ENCODE measurements around the gene CTAGE9. TPM values are rescaled to one million over a fixed set of nuclear protein-coding genes. Genes with fewer than 3 reads are reported as not detected.
"Not testable (repeated sequence)": the region's sequence is repeated elsewhere in the genome, so short reads cannot be mapped to it uniquely, and the experiment has no call there.

CTAGE9 gene
- total RNA-seq, 4 donors from 2014 or later, result not detected

DNA sequence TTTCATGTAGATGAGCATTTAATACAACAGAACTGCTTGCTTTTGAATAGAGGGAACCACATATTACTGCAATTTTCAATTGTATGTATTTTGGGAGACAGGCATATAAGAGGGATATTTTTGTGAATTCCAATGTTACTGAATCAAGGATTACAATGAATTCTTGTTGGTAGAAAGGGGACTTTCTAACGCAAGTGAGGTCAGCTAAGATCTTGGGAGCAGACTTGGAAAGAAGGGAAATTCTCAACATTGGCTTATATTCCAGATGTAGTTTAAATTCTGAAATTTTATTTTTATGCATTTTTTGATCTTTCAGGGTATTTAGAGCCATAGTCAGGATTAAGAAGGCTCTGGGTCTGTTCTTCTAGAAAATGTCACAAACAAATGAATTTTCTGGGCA lies 43.3 kb upstream of the CTAGE9 start:
- no peak for TF ChIP-seq POLR2A (IDR thresholded peaks at IDR 0.05)
- TF ChIP-seq, protein P1, sequence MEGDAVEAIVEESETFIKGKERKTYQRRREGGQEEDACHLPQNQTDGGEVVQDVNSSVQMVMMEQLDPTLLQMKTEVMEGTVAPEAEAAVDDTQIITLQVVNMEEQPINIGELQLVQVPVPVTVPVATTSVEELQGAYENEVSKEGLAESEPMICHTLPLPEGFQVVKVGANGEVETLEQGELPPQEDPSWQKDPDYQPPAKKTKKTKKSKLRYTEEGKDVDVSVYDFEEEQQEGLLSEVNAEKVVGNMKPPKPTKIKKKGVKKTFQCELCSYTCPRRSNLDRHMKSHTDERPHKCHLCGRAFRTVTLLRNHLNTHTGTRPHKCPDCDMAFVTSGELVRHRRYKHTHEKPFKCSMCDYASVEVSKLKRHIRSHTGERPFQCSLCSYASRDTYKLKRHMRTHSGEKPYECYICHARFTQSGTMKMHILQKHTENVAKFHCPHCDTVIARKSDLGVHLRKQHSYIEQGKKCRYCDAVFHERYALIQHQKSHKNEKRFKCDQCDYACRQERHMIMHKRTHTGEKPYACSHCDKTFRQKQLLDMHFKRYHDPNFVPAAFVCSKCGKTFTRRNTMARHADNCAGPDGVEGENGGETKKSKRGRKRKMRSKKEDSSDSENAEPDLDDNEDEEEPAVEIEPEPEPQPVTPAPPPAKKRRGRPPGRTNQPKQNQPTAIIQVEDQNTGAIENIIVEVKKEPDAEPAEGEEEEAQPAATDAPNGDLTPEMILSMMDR (IDR thresholded peaks at IDR 0.05), result no peak
- Histone ChIP-seq H3K9me3 (no peaks in the 10 kb centered on the region), H3K27me3 (no peaks in the 10 kb centered on the region), H3K36me3 (no peaks in the 10 kb centered on the region), H3K4me3 (no peak overlapping the region), H3K4me1 (no peaks in the 10 kb centered on the region), H3K27ac (no peak overlapping the region)
- no peak for DNase-seq
- intact Hi-C loops (cut with DNase I), result no loop called here
- 78% methylated on average over 1 of the region's 1 CpG for WGBS, 2 donors

DNA sequence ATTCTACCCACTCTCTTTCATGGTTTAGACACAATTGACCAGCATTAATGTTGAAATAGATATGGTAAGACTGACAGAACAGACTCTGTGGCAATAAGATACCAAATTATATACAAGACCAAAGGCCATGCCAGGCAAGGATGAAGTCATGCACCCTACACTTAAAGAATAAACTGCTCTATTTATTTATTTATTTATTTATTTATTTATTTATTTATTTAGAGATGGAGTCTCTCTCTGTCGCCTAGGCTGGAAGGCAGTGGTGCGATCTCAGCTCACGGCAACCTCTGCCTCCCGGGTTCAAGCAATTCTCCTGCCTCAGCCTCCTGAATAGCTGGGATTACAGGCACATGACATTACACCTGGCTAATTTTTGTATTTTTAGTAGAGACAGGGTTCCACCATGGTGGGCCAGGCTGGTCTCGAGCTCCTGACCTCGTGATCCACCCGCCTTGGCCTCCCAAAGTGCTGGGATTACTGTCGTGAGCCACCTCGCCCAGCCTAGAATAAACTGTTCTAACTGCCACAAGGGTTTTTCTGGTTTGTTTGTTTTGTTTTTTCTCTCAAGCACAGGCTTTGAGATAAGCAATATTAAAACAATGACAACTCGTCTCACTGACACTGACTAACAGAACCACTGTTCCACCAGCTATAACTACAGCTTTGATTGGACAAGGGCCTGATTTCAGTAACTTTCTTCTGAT lies 40.3 kb upstream of the CTAGE9 start:
- WGBS, 2 donors, result 77 to 86% methylated on average over 10 of the region's 10 CpGs
- intact Hi-C loops (cut with DNase I); H3K36me3 ChIP-seq; H3K4me3 ChIP-seq; H3K9me3 ChIP-seq; DNase-seq; H3K4me1 ChIP-seq; H3K27me3 ChIP-seq; H3K27ac ChIP-seq: not testable (repeated sequence)

DNA sequence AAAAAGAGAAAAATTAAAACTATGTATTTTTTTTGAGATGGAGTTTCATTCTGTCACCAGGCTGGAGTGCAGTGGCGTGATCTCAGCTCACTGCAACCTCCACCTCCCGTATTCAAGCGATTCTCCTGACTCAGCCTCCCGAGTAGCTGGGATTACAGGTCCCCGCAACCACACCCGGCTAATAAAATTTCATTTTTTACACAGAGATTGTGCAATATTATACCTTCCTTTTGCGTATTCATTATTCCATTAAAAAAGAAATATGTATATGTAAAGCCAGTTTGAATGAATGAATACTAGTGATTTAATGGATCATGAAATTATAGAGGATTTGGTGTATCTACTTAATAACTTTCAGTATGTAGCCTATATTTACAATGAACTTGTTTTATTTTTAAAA lies 38.2 kb upstream of the CTAGE9 start:
- Histone ChIP-seq H3K36me3 (no peaks in the 10 kb centered on the region), H3K27me3 (no peaks in the 10 kb centered on the region), H3K27ac (no peak overlapping the region), H3K4me3 (no peak overlapping the region), H3K9me3 (no peaks in the 10 kb centered on the region), H3K4me1 (no peaks in the 10 kb centered on the region)
- no peak for DNase-seq
- 85 to 87% methylated on average over 7 of the region's 7 CpGs for WGBS, 2 donors
- intact Hi-C loops (cut with DNase I), result no loop called here
- TF ChIP-seq POLR2A (IDR thresholded peaks at IDR 0.05), result no peak
- TF ChIP-seq, protein P1 (IDR thresholded peaks at IDR 0.05), result no peak

DNA sequence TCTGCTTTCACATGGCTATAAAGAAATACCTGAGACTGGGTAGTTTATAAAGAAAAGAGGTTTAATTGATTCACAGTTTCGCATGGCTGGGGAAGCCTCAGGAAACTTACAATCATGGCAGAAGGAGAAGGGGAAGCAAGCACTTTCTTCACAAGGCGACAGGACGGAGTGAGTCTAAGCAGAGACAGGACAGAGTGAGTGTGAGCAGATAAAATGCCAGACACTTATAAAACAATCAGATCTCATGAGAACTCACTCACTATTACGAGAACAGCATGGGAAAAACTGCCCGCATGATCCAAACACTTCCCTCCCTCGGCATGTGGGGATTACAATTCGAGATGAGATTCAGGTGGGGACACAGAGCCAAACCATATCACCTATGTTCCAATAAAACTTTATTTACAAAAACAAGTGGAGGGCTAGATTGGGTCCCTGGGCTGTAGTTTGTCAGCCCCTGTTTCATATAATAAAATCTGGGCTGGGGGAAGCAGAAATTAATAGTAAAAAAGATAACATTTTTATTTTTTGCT lies 37.1 kb upstream of the CTAGE9 start:
- intact Hi-C loops (cut with DNase I), result no loop called here
- no peaks in the 10 kb centered on the region for H3K27me3 ChIP-seq
- no peak overlapping the region for H3K4me3 ChIP-seq
- 82 to 88% methylated on average over 7 of the region's 7 CpGs for WGBS, 2 donors
- H3K36me3 ChIP-seq, result no peaks in the 10 kb centered on the region
- DNase-seq, result no peak
- H3K9me3 ChIP-seq, result no peaks in the 10 kb centered on the region
- H3K27ac ChIP-seq, result no peak overlapping the region
- no peak for TF ChIP-seq POLR2A (IDR thresholded peaks at IDR 0.05)
- TF ChIP-seq, protein P1 (IDR thresholded peaks at IDR 0.05), result no peak
- no peaks in the 10 kb centered on the region for H3K4me1 ChIP-seq

DNA sequence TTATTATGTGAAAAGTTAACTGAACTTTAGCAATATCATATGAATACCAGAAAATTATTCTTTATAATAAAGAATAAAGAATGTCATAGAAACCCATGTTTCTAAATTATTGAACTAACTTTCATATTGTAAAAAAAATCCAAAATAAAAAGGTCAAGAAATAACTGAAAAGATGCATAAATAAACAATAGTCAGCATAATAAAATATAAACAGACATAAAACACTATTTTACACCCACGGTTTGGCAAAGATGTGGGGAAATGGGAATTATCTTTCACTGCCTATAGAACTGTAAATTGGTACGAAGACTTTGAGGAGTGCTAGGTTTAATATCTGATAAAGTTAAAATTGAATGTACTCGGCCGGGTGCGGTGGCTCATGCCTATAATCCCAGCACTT lies 34.7 kb upstream of the CTAGE9 start:
- no peak for DNase-seq
- Histone ChIP-seq H3K4me1 (no peaks in the 10 kb centered on the region), H3K27me3 (no peaks in the 10 kb centered on the region), H3K36me3 (no peaks in the 10 kb centered on the region), H3K9me3 (no peaks in the 10 kb centered on the region), H3K4me3 (no peak overlapping the region), H3K27ac (no peak overlapping the region)
- 82 to 86% methylated on average over 5 of the region's 5 CpGs for WGBS, 2 donors
- intact Hi-C loops (cut with DNase I), result no loop called here
- TF ChIP-seq, protein P1 (IDR thresholded peaks at IDR 0.05), result no peak
- no peak for TF ChIP-seq POLR2A (IDR thresholded peaks at IDR 0.05)

All from esophagus squamous epithelium (tissue), 5 donors.